ENCODE data around the gene PIGW.
"Not testable (repeated sequence)": the region's sequence is repeated elsewhere in the genome, so short reads cannot be mapped to it uniquely, and the experiment has no call there.

Gene PIGW

GRCh38 chr17:36508439-36508838 is 26.3 kb upstream of the PIGW start:
- not testable (repeated sequence) for DNase-seq (ENCODE audit: low read depth)

- DNase-seq (ENCODE audit: low read depth): no peak
Measured at GRCh38 chr17:36509272-36509985, 25.4 kb upstream of the PIGW start.

GRCh38 chr17:36510636-36511035 is 24.2 kb upstream of the PIGW start:
- no peak for DNase-seq (ENCODE audit: low read depth)

- DNase-seq (ENCODE audit: low read depth): no peak
Measured at GRCh38 chr17:36511216-36511615, 23.6 kb upstream of the PIGW start.

- DNase-seq (ENCODE audit: low read depth): no peak
Measured at GRCh38 chr17:36512641-36513040, 22.1 kb upstream of the PIGW start.

GRCh38 chr17:36514856-36515255 is 19.9 kb upstream of the PIGW start:
- no peak for DNase-seq (ENCODE audit: low read depth)

GRCh38 chr17:36515837-36516236 is 18.9 kb upstream of the PIGW start:
- DNase-seq (ENCODE audit: low read depth): no peak

- no peak for DNase-seq (ENCODE audit: low read depth)
Measured at GRCh38 chr17:36523113-36523512, 11.7 kb upstream of the PIGW start.

GRCh38 chr17:36524428-36524876 is 10.3 kb upstream of the PIGW start:
- DNase-seq (ENCODE audit: low read depth): no peak

- no peak for DNase-seq (ENCODE audit: low read depth)
Measured at GRCh38 chr17:36525113-36525512, 9.7 kb upstream of the PIGW start.

- no peak for DNase-seq (ENCODE audit: low read depth)
Measured at GRCh38 chr17:36525888-36526287, 8.9 kb upstream of the PIGW start.

- no peak for DNase-seq (ENCODE audit: low read depth)
Measured at GRCh38 chr17:36527621-36528250, 7.1 kb upstream of the PIGW start.

- no peak for DNase-seq (ENCODE audit: low read depth)
Measured at GRCh38 chr17:36529121-36529520, 5.7 kb upstream of the PIGW start.

- DNase-seq (ENCODE audit: low read depth): no peak
Measured at GRCh38 chr17:36532435-36532975, 2.3 kb upstream of the PIGW start.

GRCh38 chr17:36533935-36534839 is 600 bp upstream of the PIGW start:
- DNase-seq (ENCODE audit: low read depth): peak; percentile 42

GRCh38 chr17:36535669-36536081 is 888 bp downstream of the PIGW start:
- DNase-seq (ENCODE audit: low read depth): no peak

- DNase-seq (ENCODE audit: low read depth): no peak
Measured at GRCh38 chr17:36540696-36541095, 5.9 kb downstream of the PIGW start.

GRCh38 chr17:36542755-36543154 is 8.0 kb downstream of the PIGW start:
- DNase-seq (ENCODE audit: low read depth): no peak

- DNase-seq (ENCODE audit: low read depth): peak; percentile 52
Measured at GRCh38 chr17:36544044-36544306, 9.2 kb downstream of the PIGW start.

- DNase-seq (ENCODE audit: low read depth): peak; percentile 90
Measured at GRCh38 chr17:36544307-36545076, 9.7 kb downstream of the PIGW start, which contains the start of gene GGNBP2. TSS of gene GGNBP2 (plus strand) at chr17:36544919. CDS start at chr17:36545725, 806 bp downstream.

- no peak for DNase-seq (ENCODE audit: low read depth)
Measured at GRCh38 chr17:36545077-36545464, 10.3 kb downstream of the PIGW start.
